GM21528 (cell line): ENCODE results near the gene STAT1.
"Not testable (repeated sequence)": the region's sequence is repeated elsewhere in the genome, so short reads cannot be mapped to it uniquely, and the experiment has no call there.

Experiments
- ATAC-seq: cut with Tn5 transposase; IDR thresholded peaks from one replicate; pipeline ENCODE4 v1.9.1; 2021; ENCODE audit warnings: mild to moderate bottlenecking, moderate library complexity; ENCODE audit not compliant: unreplicated experiment, low FRiP score

STAT1 gene

DNA sequence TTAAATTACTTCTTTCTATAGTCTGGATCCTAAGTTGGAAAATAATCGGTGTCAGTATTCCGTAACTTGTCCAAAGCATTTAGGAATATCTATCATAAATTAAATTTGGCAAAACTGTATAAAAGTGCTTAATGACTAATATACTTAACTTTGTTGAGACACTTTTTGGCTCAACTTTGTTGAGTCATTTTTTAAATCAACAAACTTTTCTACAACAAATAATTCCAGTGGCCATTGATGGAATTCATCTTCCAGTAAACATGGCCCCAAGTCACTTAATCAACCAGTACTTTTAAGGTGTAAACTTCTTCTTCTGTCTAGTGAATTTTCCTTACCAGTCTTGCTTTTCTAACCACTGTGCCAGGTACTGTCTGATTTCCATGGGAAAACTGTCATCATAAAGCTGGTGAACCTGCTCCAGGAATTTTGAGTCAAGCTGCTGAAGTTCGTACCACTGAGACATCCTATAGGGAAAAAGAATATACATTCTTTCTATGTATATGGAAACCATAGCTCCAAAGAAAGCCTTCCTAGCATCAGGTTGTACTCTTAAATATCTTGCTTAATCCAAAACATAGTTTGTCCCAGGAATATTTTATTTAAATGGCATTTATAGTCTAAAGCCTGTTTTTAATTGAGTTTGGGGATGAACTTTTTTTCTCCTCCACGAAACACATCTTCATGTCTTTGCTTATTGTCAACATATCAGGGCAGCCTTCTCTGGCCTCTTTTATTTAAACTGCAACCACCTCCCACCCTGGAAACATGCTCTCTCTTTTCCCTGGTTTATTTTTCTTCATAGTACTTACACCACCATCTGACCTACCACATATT is 4.2 kb downstream of the STAT1 start:
- no peak for ATAC-seq

DNA sequence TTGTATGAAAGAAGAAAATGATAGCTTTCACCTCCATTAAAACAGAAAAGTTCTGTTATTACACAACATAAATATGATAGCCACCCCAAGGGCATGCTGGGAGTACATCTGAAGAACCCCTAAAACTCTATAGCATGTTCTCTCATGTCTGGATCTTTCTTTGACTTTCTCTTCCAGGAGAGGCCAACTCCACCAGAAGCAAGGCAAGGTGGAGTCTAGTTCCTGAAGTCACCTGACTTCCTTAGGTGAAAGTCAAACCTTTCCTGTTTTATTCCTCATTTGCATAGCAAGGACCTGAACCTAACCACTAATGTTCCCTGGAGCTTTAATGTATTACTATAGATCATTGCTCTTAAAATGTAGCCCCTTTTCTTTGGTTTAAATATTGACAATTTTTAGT is 5.7 kb downstream of the STAT1 start:
- ATAC-seq = no peak

DNA sequence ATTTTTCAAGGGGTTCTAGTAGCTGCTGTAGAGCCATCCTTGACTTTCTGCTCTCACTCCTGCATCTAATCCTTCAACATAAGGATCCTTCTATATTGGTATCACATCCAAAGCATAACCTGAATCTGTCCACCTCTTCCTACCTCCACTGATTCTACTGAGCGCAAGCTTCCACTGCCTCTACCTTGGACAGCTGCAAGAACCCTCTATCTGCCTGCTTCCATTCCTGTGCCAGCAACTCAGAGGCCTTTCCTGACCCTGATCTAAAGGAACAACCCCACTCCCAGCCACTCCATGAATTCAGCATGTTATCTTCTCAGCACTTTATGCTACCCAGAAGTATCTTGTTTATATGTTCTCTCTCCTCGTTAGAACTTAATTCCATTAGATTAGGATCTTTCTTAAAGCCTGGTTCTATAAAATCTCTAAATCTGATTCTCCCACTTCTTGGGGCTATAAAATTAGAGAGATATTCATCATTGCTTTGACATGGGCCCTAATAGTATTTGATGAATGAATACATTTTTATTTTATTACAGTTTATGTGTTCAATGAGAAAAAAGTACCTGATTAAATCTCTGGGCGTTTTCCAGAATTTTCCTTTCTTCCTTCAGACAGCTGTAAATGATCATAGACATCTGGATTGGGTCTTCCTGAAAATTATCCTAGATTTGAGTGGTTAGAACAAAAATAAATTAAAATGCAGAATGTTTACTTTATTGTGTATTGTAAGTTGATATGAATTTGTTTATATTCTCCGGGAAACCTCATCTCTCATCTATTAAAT is 6.8 kb downstream of the STAT1 start:
- ATAC-seq = no peak

DNA sequence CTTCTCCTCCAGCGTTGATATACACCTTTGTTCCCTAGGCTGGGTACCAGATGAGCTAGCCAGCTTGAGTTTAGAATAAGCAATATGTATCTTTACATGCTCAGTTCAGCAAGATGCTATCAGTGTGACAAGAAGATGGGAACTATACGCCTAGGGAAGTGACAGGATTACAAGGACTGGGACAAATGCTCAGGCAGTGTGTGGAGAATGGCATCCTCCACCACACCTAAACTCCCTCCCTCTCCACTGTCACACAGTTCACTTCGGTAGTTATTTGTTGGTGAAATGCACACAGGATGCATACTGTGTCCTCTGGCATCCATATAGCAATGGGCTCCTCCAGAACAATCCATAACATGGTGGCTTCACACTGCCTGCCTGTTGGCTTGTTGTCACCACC is 7.7 kb downstream of the STAT1 start:
- no peak for ATAC-seq

DNA sequence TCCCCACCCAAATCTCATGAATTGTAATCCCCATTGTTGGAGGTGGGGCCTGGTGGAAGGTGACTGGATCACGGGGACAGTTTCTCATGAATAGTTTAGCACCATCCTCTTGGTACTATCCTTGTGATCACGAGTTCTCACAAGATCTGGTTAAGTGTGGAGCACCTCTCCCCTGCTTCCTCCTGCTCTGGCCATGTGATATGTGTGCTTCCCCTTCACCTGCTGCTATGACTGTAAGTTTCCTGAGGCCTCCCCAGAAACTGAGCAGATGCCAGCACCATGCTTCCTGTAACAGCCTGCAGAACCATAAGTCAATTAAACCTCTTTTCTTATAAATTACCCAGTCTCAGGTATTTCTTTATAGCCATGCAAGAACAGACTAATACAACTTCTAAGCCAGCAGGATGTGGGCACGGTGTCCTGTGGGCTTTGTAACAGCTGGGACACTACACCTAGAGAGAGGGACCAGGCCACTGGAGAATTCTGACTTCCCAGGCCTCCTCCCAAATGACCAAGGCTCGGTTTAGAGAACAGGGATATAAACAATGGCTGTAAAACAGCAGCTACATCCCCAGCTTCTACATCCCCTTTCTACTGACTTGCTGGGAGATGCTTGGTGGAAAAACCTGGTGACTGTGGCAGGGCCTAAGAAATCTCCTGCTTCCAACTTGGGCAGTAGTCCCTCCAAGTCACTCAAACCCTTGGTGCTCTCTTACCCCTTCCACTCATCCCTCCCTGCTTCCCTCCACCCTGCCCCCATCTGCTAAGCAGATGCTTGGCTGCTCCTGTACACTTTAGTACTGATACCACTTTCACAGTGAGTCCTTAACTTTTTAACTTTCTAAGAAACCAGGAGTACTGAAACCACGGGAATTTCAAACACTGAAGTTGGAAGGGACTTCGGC is 10.3 kb downstream of the STAT1 start:
- no peak for ATAC-seq

DNA sequence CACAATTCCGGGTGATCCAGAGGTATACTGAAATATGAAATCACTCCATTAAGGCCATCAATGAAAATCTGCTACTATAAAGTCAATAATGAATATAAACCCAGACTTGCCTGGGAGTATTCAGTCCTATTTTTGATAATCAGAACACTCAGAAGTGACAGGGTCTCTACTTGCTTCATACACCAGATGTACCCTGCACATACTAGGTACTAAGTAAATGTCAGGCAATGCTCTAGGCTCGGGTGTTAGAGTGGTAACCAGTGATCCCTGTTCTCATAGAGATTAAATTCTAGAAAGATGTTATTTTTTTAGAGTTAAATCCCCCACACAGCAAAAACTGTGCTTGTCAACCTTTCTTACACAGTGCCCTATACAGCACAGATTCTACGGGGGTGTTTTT is 12.3 kb downstream of the STAT1 start:
- no peak for ATAC-seq

DNA sequence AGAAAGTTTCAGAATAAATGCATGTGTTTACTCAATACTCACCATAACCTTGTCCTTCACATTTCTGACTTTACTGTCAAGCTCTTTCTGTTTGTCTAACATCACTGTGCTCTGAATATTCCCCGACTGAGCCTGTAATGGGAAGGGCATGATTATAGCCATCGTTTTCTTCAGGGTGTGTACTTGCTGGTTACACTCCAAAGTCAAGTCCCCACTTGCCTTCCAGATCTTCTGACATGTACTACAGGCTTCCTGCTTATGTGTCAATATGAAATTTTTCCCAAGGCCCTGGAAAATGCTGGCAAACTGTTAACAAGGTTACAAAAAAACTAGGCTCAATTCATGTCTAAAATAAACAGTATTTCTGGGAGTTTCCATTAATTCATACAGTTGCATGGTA is 12.9 kb downstream of the STAT1 start:
- no peak for ATAC-seq

DNA sequence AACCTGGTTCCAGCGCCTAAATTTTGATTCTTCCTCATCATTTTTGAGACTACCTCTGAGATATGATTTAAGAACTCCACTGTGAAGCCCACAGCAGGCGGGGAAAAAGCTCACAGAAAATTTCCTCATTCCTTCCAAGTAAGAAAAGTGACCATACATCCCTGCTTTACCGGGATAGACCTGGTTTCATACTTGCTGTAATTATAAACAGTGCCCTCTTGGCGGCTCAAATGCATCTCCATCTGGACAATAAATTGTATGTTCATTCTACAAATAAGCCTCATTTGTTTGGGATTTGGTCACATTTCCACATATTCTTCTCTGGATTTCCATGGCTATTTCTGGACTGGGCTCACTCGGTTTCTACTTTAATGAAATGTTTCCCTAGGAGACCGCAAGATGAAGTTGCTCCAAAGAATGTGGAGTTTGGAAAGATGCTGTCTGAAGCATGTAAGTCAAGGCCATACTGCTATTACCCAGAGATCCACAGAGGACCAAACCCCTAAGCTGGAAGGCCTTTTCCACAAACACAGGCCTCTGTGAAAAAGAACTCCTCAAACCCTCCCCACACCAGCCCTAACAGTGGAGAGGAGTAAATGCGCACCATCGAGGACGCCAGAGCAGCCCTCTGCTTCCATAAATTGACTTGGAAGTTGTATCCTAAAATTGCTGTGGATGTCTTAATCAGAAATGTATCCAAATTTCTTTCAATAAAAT is 13.9 kb downstream of the STAT1 start:
- ATAC-seq = no peak

DNA sequence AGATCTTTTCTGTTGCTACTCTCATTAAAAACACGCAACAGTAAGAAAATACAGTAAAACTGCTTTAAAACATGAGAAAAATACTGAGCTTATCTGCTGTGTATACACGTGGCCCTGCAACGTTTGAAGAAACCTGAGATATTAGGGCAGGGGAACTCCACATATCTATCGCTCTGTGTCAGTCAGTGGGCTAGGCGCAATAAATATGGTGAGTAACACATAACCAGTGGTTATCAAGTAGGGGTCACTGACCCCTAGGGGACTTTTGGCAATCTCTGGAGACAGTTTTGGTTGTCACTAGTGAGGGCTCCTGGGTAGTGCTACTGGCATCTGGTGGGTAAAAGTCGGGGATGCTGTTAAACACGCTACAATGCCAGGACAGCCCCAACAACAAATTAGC is 14.9 kb downstream of the STAT1 start:
- ATAC-seq = no peak

DNA sequence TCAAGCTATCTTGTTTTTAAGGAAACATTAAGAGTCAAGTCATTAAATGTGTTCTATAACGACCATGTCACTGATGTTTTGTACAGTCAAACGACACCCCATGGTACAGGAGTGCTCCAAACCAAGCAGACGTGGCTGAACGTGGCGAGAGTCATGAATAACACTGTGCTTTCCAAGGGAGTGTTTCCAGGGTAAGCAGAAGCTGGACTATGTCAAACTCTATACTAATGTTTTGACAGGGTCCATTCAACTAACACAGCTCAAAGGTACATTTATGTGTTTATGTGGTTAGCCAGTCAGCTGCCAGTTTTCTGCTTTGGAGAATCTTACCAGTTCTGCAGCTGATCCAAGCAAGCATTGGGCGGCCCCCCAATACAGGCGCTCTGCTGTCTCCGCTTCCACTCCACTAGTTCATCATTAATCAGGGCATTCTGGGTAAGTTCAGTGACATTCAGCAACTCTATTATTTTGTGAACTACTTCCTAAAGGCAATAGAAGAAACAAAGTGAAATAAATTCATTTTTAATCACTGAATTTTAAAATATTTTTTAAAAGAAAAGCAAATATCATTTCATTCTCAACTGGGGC is 16.4 kb downstream of the STAT1 start:
- no peak for ATAC-seq

DNA sequence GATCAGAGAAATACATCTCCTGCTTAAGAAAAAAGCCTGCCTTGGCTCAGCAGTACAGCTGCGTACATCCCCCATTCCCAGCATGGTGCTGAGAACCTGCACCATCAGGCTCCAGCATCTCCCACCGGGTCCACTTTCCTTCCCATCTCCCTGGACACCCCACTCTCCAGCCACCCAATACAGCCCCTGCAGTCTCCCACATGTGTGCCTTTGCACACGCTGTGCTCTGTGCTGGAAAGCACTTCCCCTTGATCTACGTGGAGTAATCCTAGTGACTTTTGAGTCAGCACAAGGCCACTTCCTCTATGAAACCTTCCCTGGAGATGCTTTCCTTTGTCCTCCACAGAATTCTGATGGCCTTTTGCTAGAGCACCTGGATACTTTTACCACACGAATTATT is 17.0 kb downstream of the STAT1 start:
- ATAC-seq = no peak

DNA sequence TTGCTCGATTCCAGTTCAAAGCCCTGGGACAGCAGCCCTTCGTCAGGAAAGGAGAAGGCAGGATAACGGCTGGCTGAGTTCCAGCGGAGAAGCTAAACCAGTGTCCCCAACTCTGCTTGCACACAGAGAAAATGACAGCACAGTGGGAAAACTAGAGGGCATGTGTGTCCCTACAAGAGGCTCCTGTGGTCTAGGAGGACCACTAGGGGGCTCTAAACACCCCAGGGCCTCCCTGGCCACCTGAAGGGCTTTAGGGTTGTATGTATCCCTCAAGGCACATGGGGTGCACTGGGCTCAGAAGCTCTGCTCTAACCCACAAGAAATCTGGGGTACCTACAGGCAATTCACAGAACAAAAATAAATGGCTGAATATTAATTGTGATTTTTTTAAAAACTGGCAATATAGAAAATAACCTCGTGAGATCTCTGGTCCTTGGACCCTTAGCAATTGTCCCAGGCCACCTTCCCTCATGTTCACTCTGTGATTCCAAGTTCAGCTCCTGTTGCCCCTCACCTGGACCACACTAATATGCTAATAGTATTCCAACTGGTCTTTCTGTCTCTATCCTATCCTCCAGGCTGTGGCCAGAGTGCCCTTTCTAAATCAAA is 17.5 kb downstream of the STAT1 start:
- ATAC-seq = no peak

DNA sequence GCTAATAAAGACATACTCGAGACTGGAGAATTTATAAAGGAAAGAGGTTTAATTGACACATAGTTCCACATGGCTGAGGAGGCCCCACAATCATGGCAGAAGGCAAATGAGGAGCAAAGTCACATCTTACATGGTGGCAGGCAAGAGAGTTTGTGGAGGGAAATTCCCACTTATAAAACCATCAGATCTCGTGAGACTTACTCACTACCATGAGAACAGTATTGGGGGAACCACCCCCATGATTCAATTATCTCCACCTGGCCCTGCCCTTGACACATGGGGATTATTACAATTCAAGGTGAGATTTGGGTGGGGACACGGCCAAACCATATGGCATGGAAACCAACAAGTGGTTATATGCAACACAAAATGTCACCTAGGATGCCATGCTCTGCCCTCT is 18.7 kb downstream of the STAT1 start:
- ATAC-seq = not testable (repeated sequence)

DNA sequence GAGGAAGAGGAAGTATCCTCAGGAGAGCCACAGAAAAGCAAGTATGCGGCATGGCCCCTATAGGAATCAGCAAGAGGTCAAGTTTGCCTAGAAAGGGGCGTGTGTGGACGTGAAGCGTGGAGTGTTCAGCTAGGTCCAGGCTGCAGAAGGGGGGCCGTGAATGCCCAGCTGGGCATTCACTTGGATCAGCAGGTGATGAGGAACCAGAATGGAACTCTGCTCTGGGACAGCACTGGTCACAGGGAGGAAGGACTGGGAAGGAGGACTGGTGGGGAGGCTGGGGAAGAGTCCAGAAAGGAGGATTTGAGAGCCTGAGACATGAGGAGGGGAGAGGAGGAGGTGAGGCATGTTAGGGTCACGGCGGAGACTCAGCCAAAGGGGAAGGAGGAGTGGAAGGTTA is 19.8 kb downstream of the STAT1 start:
- ATAC-seq = no peak

DNA sequence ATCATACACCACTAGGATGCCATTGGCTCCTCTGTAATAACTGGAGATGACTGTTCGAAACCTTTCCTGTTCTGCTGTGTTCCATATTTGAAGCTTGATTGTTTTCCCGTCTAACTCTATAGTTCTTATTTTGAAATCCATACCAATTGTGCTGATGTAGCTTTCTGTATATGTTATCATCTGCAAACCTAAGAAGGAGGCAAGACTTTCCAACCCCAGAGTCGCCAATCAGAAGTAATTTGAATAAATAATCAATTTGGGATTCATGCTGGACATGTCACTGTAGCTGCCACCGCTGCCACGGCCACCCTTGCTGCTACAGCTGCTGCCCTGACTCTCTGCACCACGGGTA is 20.7 kb downstream of the STAT1 start:
- ATAC-seq = no peak

DNA sequence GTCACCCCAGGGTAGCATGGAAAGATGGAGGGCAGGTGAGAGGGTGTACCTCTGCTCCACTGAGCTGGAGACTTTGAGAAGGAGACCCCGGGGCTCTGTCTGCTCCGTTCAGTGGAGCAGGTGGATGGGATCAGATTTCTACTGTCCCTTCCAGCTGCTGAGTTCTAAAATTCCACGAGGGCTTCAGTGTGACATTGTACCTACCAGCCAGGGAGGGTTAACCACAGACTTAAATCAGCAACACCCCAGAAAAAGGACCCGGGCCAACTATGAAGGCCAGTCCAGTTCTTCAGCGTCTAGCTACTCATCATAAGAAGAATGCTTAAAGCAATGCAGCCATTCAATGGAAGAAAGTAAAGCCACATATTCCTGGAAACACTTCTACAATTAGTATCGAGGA is 23.8 kb downstream of the STAT1 start:
- ATAC-seq = no peak

DNA sequence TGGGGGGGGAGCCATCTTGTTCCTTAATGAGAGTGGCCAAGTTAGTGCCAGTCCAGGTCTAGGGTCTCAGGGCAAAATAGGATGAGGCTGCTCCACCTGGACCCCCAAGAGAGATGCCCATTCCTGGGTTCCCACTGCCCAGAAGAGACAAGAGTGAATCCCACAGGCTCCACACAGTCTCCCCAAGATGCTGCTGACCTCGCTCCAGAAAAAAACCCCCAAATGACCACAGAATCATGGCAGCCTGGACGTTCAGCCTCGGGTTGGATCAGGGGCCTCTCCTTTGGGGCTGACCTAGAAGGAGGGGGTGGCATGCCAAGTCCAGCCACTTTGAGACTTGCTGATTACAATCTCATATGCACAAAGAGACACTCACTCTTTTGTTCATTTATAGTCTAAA is 25.1 kb downstream of the STAT1 start:
- ATAC-seq = no peak

DNA sequence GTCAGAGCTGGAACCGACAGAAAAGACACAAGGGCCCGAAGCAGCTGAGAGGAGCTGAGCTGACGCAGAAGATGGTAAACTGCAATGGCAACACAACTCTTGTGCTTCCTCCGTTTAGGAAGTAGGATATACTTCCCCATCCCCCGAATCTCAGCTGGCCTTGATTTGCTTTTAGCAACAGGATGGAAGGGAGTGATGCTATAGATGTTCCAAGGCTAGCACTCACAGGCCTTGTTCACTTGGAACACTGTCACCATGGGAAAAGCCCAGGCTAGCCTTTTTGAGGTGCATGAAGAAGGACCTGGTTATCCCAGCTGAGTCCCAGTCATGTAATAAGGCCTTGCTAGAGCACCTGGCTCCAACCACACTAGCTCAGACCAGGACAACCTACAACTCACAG is 26.0 kb downstream of the STAT1 start:
- no peak for ATAC-seq

DNA sequence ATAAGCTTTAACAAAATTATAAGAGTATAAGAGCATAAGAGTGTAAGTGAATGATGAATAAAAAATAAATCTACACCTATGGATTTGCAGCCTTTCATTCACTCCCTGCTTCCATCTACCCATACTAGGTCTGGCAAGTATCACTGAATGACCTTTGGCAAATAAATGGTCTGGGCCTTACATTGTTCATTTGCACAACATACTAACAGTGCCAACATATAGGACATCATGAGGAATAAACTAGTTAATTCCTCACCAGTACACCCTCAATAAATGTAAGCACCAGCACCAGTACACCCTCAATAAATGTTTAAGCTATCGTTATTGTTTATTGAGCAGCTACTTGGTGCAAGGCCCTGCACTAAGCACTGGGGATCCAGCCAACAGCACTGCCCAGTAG is 26.9 kb downstream of the STAT1 start:
- ATAC-seq = no peak
